Breast epithelium (tissue), 3 donors: ENCODE data around the gene FAM114A1.

Source experiments
- POLR2AphosphoS5 ChIP-seq, 3 donors: sonication (generic); formaldehyde crosslinking; IDR thresholded peaks; one replicate each; pipeline ENCODE4 v1.6.1; 2017; ENCODE audit warnings: antibody characterized with exemption in 3 of 3
- TF ChIP-seq, protein P1 (sequence below), 3 donors: fragments of 450-650 bp; IDR thresholded peaks; one replicate each; pipeline ENCODE4 v1.5.1; 2016 to 2017; ENCODE audit warnings: antibody characterized with exemption in 3 of 3, mild to moderate bottlenecking in 3 of 3, moderate library complexity in 3 of 3

DNA sequence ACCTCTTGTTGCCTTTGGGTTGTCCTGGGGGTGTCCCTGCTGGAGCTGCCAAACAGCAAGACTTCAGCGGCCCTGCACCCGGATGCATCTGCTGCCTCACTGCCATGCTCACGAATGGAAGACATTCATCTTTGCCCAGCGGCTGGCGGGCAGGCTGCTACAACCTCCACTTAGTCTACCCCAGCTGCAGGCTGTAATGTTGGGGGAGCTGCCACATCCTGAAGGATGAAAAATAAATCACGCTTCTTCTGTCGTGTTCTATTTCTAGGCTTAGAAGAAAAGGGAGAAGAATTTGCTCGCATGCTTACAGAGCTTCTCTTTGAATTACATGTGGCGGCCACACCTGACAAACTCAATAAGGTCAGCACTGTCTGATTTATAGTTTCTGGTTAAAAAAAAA is 61.4 kb downstream of the FAM114A1 start:
- TF ChIP-seq, protein P1, sequence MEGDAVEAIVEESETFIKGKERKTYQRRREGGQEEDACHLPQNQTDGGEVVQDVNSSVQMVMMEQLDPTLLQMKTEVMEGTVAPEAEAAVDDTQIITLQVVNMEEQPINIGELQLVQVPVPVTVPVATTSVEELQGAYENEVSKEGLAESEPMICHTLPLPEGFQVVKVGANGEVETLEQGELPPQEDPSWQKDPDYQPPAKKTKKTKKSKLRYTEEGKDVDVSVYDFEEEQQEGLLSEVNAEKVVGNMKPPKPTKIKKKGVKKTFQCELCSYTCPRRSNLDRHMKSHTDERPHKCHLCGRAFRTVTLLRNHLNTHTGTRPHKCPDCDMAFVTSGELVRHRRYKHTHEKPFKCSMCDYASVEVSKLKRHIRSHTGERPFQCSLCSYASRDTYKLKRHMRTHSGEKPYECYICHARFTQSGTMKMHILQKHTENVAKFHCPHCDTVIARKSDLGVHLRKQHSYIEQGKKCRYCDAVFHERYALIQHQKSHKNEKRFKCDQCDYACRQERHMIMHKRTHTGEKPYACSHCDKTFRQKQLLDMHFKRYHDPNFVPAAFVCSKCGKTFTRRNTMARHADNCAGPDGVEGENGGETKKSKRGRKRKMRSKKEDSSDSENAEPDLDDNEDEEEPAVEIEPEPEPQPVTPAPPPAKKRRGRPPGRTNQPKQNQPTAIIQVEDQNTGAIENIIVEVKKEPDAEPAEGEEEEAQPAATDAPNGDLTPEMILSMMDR (IDR thresholded peaks at IDR 0.05) = no peak
- no peak for TF ChIP-seq POLR2AphosphoS5 (IDR thresholded peaks at IDR 0.05)
